B cell (primary cell): ENCODE results near the gene MBTD1.

Source experiments
- CTCF ChIP-seq: fragments of 200-600 bp; IDR thresholded peaks from one replicate; pipeline ENCODE4 v1.8.0; 2022; ENCODE audit warnings: antibody characterized with exemption, mild to moderate bottlenecking
- EZH2 ChIP-seq: IDR thresholded peaks from 2 replicates; pipeline ENCODE4 v1.6.1; 2012; ENCODE audit warnings: borderline replicate concordance, low read depth, mild to moderate bottlenecking, moderate library complexity, low read length; ENCODE audit not compliant: insufficient read depth, poor library complexity, severe bottlenecking

GRCh38 chr17:51132964-51133319 lies 126.9 kb downstream of the MBTD1 start:
- TF ChIP-seq EZH2, result no peak
- no peak for TF ChIP-seq CTCF
